Neural progenitor cell (in vitro differentiated cells): ENCODE measurements around the gene ZG16. TPM values are rescaled to one million over a fixed set of nuclear protein-coding genes. Genes with fewer than 3 reads are reported as not detected.
"Not testable (repeated sequence)": the region's sequence is repeated elsewhere in the genome, so short reads cannot be mapped to it uniquely, and the experiment has no call there.

Experiments used
- DNase-seq: peaks from one replicate; pipeline ENCODE4 v3.0.0-alpha.2; 2016; ENCODE audit warnings: low spot score
- H2AFZ ChIP-seq: fragments of 200-600 bp; sonication (generic); replicated peaks from 2 replicates; pipeline ENCODE4 v1.6.1; 2016; ENCODE audit warnings: antibody characterized with exemption
- H3F3A ChIP-seq: fragments of 200-600 bp; sonication (generic); 2 replicates; pipeline ENCODE4 v1.6.1; 2016; ENCODE audit warnings: antibody characterized with exemption, low read depth
- H3K27ac ChIP-seq: fragments of 200-600 bp; sonication (generic); 2 replicates; pipeline ENCODE4 v1.5.1; 2016; ENCODE audit warnings: mild to moderate bottlenecking
- H3K27me3 ChIP-seq: fragments of 200-600 bp; sonication (generic); 2 replicates; pipeline ENCODE4 v1.6.1; 2016; ENCODE audit warnings: mild to moderate bottlenecking, moderate library complexity
- H3K36me3 ChIP-seq: fragments of 200-600 bp; sonication (generic); 2 replicates; pipeline ENCODE4 v1.5.1; 2016
- H3K4me1 ChIP-seq: fragments of 200-600 bp; sonication (generic); 2 replicates; pipeline ENCODE4 v1.6.1; 2016; ENCODE audit warnings: mixed run types
- H3K4me2 ChIP-seq: fragments of 200-600 bp; sonication (generic); 2 replicates; pipeline ENCODE4 v1.6.1; 2016
- H3K4me3 ChIP-seq: fragments of 200-600 bp; sonication (generic); 2 replicates; pipeline ENCODE4 v1.5.1; 2016
- H3K79me2 ChIP-seq: fragments of 200-600 bp; sonication (generic); 2 replicates; pipeline ENCODE4 v1.6.1; 2016; ENCODE audit warnings: low read depth
- H3K9ac ChIP-seq: fragments of 200-600 bp; sonication (generic); 2 replicates; pipeline ENCODE4 v1.6.1; 2016
- H3K9me3 ChIP-seq: fragments of 200-600 bp; sonication (generic); 2 replicates; pipeline ENCODE4 v1.5.1; 2016; ENCODE audit warnings: low read depth
- H4K20me1 ChIP-seq: fragments of 200-600 bp; sonication (generic); 2 replicates; pipeline ENCODE4 v1.6.1; 2016; ENCODE audit warnings: low read depth
- H3K27ac Mint-ChIP-seq: 3 replicates; pipeline ENCODE4 v1.8.0; 2021; ENCODE audit warnings: mixed read lengths
- H3K27me3 Mint-ChIP-seq: 2 replicates; pipeline ENCODE4 v1.8.0; 2022; ENCODE audit warnings: low read depth, mild to moderate bottlenecking, inconsistent platforms, moderate library complexity, mixed read lengths; ENCODE audit not compliant: insufficient read depth
- H3K36me3 Mint-ChIP-seq: 3 replicates; pipeline ENCODE4 v1.8.0; 2021; ENCODE audit warnings: mixed read lengths
- H3K4me1 Mint-ChIP-seq: 3 replicates; pipeline ENCODE4 v1.8.0; 2021; ENCODE audit warnings: mixed read lengths
- H3K4me3 Mint-ChIP-seq: 3 replicates; pipeline ENCODE4 v1.8.0; 2021; ENCODE audit warnings: mild to moderate bottlenecking, moderate library complexity, mixed read lengths
- H3K9me3 Mint-ChIP-seq: 3 replicates; pipeline ENCODE4 v1.8.0; 2020; ENCODE audit warnings: mixed read lengths
- CTCF ChIP-seq: fragments of 200-600 bp; sonication (generic); IDR thresholded peaks from 2 replicates; pipeline ENCODE4 v1.5.1; 2017; ENCODE audit warnings: antibody characterized with exemption, mild to moderate bottlenecking
- EZH2 ChIP-seq: fragments of 200-600 bp; sonication (generic); IDR thresholded peaks from 2 replicates; pipeline ENCODE4 v1.6.1; 2017; ENCODE audit warnings: antibody characterized with exemption, mild to moderate bottlenecking, moderate library complexity
- EZH2phosphoT487 ChIP-seq: fragments of 200-600 bp; sonication (generic); IDR thresholded peaks from 2 replicates; pipeline ENCODE4 v1.6.1; 2017; ENCODE audit warnings: antibody characterized with exemption
- total RNA-seq: library from RNA; depleted of rRNA; stranded (reverse); fragments of >200 nt; gene quantifications from 2 replicates; pipeline ENCODE4 v1.2.3, GENCODE V29; 2015; ENCODE audit warnings: low replicate concordance

Gene ZG16
- total RNA-seq, 1 donor from 2014 or later, result not detected

- H3K9me3 Mint-ChIP-seq, result no peaks in the 10 kb centered on the region
- no peak overlapping the region for H3K4me3 Mint-ChIP-seq
- H3K9ac ChIP-seq, result no peak overlapping the region
- no peaks in the 10 kb centered on the region for H4K20me1 ChIP-seq
- no peak overlapping the region for H2AFZ ChIP-seq
- H3K27me3 ChIP-seq, result peaks cover 8% of the 10 kb centered on the region
- no peaks in the 10 kb centered on the region for H3K79me2 ChIP-seq
- H3F3A ChIP-seq, result no peaks in the 10 kb centered on the region
- H3K36me3 Mint-ChIP-seq, result no peaks in the 10 kb centered on the region
- no peak overlapping the region for H3K4me2 ChIP-seq
- H3K27me3 Mint-ChIP-seq, result peaks cover 8% of the 10 kb centered on the region
- H3K4me3 ChIP-seq, result no peak overlapping the region
- peak overlapping the region; percentile 1 for H3K27ac Mint-ChIP-seq
- H3K4me1 ChIP-seq, result no peaks in the 10 kb centered on the region
- H3K27ac ChIP-seq, result no peak overlapping the region
- no peak for DNase-seq
- H3K9me3 ChIP-seq, result no peaks in the 10 kb centered on the region
- no peak for TF ChIP-seq EZH2
- TF ChIP-seq CTCF, result no peak
- TF ChIP-seq EZH2phosphoT487, result no peak
- no peaks in the 10 kb centered on the region for H3K36me3 ChIP-seq
- peaks cover 10% of the 10 kb centered on the region for H3K4me1 Mint-ChIP-seq
Observed at GRCh38 chr16:29775742-29776408, 2.2 kb upstream of the ZG16 start.

GRCh38 chr16:29779474-29779873 lies 1.4 kb downstream of the ZG16 start:
- H3K27me3 ChIP-seq, result peaks cover 8% of the 10 kb centered on the region
- no peak overlapping the region for H2AFZ ChIP-seq
- no peak overlapping the region for H3K4me2 ChIP-seq
- Mint-ChIP-seq H3K27me3 (peaks cover 12% of the 10 kb centered on the region), H3K4me3 (no peak overlapping the region), H3K36me3 (no peaks in the 10 kb centered on the region), H3K4me1 (peaks cover 14% of the 10 kb centered on the region), H3K9me3 (no peaks in the 10 kb centered on the region), H3K27ac (no peak overlapping the region)
- no peaks in the 10 kb centered on the region for H3K79me2 ChIP-seq
- no peaks in the 10 kb centered on the region for H3K9me3 ChIP-seq
- no peak overlapping the region for H3K9ac ChIP-seq
- H3K4me3 ChIP-seq, result no peak overlapping the region
- H3K27ac ChIP-seq, result no peak overlapping the region
- DNase-seq, result no peak
- H3K4me1 ChIP-seq, result no peaks in the 10 kb centered on the region
- TF ChIP-seq EZH2 (no peak), CTCF (no peak), EZH2phosphoT487 (no peak)
- H3K36me3 ChIP-seq, result no peaks in the 10 kb centered on the region
- H3F3A ChIP-seq, result no peaks in the 10 kb centered on the region
- H4K20me1 ChIP-seq, result no peaks in the 10 kb centered on the region

- H3K9me3 ChIP-seq, H2AFZ ChIP-seq, H3K27ac Mint-ChIP-seq, H3K36me3 ChIP-seq, H3K9ac ChIP-seq, H3F3A ChIP-seq, H3K9me3 Mint-ChIP-seq, DNase-seq, H3K4me3 ChIP-seq, H3K4me2 ChIP-seq, H3K27ac ChIP-seq, H3K4me3 Mint-ChIP-seq, H3K27me3 ChIP-seq, H3K79me2 ChIP-seq, H3K4me1 ChIP-seq, H4K20me1 ChIP-seq, H3K36me3 Mint-ChIP-seq: not testable (repeated sequence)
- H3K4me1 Mint-ChIP-seq, result peaks cover 12% of the 10 kb centered on the region
- peaks cover 13% of the 10 kb centered on the region for H3K27me3 Mint-ChIP-seq
Observed at GRCh38 chr16:29783094-29783953, 5.3 kb downstream of the ZG16 start.

- H3K9me3 Mint-ChIP-seq, result peaks cover 2% of the 10 kb centered on the region
- Histone ChIP-seq H3K4me1 (no peaks in the 10 kb centered on the region), H3K36me3 (no peaks in the 10 kb centered on the region), H3K27me3 (peaks cover 3% of the 10 kb centered on the region), H3K4me3 (no peak overlapping the region), H3K79me2 (no peaks in the 10 kb centered on the region), H2AFZ (no peak overlapping the region), H3K27ac (no peak overlapping the region), H3F3A (peaks cover 6% of the 10 kb centered on the region), H3K9ac (no peak overlapping the region), H3K4me2 (no peak overlapping the region), H3K9me3 (no peaks in the 10 kb centered on the region), H4K20me1 (no peaks in the 10 kb centered on the region)
- peaks cover 13% of the 10 kb centered on the region for H3K27me3 Mint-ChIP-seq
- H3K4me3 Mint-ChIP-seq, result no peak overlapping the region
- TF ChIP-seq EZH2 (no peak), CTCF (no peak), EZH2phosphoT487 (no peak)
- H3K4me1 Mint-ChIP-seq, result peaks cover 12% of the 10 kb centered on the region
- H3K27ac Mint-ChIP-seq, result no peak overlapping the region
- no peak for DNase-seq
- no peaks in the 10 kb centered on the region for H3K36me3 Mint-ChIP-seq
Observed at GRCh38 chr16:29784157-29784556, 6.1 kb downstream of the ZG16 start.
